Activated CD8-positive, alpha-beta memory T cell treated with anti-CD3 and anti-CD28 coated beads, Interleukin-2, amount 50 U/mL, for 1 hour (primary cell): Measurements from ENCODE around the gene PSMB4.
"Not testable (repeated sequence)": the region's sequence is repeated elsewhere in the genome, so short reads cannot be mapped to it uniquely, and the experiment has no call there.

ENCODE experiments used
- DNase-seq: peaks from one replicate; pipeline ENCODE4 v3.0.0-alpha.2; 2020; ENCODE audit errors: extremely low read depth

Gene PSMB4

GRCh38 chr1:151390221-151391078 is 8.9 kb upstream of the PSMB4 start:
- not testable (repeated sequence) for DNase-seq

DNA sequence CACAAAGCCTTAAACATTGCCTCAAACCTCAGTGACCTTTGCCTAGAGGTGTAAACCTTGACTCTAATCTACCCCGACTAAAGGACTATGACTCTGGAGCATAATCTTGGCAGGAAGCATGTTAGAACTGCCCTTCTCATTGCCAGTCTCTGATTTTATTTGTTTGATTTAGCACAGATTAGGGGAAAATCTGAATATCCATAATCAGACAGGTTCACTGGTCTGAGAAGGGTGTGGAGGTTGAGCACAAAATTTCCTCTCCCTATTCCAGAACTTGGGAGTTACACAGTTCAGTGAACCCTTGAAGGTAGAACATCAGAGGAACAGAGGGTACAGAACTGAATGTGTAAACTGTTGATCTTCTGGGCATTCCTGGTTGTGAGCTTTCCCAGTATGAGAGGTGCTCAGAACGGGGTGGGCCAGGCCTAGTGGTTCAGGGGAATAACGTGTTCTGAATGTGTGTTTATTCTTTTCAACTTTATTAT is 8.3 kb upstream of the PSMB4 start:
- no peak for DNase-seq

DNA sequence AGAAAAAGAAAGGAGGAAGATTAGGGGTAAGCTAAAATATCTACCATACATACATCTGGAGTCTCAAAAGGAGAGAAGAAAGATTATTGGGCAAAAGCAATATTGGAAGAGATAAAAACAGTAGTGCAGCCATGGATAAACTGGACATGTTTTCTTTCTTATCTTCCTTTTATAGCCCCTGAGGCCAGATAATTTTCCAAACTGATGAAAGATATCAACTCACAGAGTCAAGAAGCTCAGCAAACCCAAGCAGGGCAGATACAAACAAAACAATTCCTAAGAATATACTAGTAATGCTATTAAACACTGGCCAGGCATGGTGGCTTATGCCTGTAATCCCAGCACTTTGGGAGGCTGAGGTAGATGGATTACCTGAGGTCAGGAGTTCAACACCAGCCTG is 5.8 kb upstream of the PSMB4 start:
- no peak for DNase-seq

GRCh38 chr1:151396265-151396664 is 3.1 kb upstream of the PSMB4 start:
- not testable (repeated sequence) for DNase-seq

GRCh38 chr1:151401125-151401788 is 1.9 kb downstream of the PSMB4 start:
- no peak for DNase-seq

DNA sequence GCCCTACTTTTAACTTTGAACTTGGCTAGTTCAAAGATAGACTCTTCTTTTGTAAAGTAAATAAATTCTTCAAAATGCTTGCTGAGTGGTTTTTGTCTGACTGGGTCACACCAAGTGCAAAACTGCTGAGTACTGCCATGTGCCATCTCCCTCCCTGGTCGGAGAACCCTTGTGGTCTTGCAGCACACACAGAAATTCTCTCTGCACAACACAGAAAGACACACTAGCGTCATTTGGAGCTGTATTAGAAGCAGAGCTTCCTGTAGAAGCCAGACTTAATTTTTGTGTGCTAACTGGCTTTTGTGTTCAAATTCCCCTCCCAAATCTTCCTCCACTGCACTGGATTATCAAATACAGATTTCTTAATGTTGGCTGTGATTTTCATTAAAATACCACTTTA is 2.5 kb downstream of the PSMB4 start:
- DNase-seq = no peak

DNA sequence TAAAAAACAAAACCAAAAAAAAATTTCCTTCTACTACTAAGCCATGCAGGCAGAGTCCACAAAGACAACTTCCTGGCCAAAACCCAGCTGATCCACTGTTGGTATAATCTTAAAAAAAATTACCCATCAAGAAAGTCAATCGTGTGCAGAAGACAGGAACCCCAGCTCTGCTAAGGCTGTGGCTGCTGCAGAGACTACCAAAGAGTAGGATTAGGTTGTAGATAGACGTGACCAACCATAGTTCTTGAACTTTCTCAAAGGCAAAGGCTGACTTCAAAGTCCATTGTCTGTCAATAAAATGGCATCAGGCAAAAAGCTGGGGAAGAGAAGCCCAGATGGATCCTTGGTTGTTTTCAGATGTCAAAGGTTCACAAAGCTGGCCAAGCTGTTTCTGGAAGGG is 3.4 kb downstream of the PSMB4 start:
- no peak for DNase-seq

GRCh38 chr1:151403612-151404011 is 4.2 kb downstream of the PSMB4 start:
- DNase-seq = no peak

- DNase-seq = no peak
Observed at GRCh38 chr1:151405187-151405951, 6.0 kb downstream of the PSMB4 start.

DNA sequence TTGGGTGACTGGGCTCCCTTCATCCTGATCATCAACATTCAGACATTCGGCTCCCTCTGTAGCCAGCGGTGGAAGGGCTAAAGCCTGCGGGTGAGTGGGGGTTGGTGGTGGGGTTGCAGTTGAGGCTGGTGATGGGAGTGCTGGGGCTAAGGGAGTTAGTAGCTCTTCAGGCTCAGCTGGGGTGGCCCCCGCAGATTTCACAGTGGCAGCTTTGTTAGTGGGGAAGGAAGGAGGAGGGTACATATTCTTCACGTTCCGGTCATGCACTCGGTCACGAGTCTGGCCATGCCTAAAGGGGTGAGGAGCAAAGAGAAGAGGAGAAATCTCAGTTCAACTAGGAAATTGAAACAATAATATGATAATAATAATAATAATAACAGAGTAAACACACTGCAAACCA is 6.8 kb downstream of the PSMB4 start:
- no peak for DNase-seq

- no peak for DNase-seq
Observed at GRCh38 chr1:151407304-151407703, 7.9 kb downstream of the PSMB4 start.

- no peak for DNase-seq
Observed at GRCh38 chr1:151408891-151409290, 9.5 kb downstream of the PSMB4 start.

DNA sequence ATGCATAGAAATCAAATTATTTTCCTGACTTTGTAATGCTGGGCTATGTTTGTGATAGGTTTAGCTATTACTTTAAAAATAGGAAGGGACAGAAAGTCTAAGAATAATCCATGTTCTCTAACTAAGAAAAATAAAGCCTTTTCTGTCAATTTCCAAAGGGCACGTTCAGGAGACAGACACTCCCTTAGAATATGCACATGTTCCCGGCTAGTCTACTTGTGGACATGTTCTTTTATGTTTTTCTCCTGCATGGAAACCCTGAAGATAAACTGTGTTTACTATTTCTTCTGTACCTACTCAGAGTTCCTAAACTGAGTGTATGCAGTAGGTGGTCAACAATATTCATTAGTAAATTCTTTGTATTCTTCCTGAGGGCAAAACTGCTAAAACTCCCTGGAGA is 12.5 kb downstream of the PSMB4 start:
- no peak for DNase-seq

- DNase-seq = no peak
Observed at GRCh38 chr1:151416231-151416630, 16.9 kb downstream of the PSMB4 start.

DNA sequence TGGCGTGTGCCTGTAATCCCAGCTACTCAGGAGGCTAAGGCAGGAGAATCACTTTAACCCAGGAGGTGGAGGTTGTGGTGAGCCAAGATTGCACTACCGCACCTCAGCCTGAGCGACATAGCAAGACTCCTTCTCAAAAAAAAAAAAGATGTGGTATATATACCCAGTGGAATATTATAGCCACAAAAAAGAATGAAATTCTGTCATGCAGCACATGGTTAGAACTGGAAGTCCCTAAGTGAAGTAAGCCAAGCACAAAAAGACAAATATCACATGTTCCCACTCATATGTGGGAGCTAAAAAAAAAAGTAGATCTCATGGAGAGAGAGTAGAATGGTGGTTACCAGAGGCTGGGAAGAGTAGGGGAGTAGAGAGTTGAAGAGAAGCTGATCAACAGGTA is 18.7 kb downstream of the PSMB4 start:
- no peak for DNase-seq

DNA sequence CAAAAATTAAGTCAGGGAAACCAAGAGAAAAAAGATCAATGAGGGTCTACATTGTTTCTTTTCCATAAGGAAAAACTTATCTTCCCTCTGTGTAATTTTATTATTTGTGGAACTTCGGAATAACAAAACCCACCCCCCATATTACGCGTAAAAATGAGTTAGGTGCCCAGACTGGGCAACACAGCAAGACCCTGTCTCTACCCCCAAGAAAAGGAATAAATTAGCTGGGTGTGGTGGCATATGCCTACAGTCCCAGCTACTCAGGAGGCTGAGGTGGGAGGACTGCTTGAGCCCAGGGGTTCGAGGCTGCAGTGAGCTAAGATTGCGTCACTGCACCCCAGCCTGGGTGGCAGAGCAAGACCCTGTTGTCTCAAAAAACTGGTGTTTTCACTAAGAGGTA is 20.4 kb downstream of the PSMB4 start:
- DNase-seq = no peak

DNA sequence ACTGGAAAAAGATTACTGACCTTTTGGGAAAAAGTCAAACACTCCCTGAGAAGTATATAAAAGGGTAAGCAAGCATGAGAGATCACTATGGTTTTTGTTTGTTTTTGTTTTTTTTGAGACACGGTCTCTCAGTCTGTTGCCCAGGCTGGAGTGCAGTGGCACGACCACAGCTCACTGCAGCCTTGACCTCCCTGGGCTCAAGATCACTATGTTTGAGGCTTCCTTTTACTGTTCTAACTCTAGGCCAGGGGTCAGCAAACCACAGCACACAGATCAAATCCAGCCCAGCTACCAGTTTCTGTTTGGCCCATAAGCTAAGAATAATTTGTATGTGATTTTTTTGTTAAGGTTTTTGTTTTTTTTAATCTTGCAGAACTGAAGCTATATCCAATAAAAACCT is 25.7 kb downstream of the PSMB4 start:
- no peak for DNase-seq

DNA sequence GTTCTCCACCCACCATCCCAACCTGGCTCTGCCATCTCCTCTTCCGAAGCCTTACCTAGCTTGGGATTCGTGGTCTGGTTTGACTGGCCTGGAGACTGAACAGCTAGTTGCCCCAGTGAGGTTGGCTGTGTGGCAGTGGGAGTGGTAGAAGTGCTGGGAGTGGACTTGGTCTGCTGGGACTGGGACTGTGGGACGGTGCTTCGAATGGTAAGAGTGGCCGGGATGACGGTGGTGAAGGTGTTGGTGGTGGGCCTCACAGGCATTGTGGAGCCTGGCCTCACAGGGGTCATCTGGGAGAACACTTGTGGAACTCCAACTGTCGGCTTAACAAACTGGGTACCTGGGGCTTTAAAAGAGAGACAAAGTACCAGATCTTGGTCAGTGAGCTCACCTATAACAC is 28.7 kb downstream of the PSMB4 start:
- DNase-seq = no peak

DNA sequence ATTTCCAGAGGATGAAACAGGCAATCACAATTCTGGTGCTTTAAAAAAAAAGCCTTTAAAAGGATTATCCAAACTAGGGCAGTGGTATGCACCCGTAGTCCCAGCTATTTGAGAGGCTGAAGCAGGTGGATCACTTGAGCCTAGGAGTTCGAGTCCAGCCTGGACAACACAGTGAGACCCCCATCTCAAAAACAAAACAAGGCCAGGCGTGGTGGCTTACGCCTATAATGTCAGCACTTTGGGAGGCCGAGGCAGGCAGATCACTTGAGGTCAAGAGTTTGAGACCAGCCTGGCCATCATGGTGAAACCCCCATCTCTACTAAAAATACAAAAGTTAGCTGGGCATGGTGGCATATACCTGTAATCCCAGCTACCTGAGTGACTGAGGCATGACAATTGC is 34.5 kb downstream of the PSMB4 start:
- not testable (repeated sequence) for DNase-seq

DNA sequence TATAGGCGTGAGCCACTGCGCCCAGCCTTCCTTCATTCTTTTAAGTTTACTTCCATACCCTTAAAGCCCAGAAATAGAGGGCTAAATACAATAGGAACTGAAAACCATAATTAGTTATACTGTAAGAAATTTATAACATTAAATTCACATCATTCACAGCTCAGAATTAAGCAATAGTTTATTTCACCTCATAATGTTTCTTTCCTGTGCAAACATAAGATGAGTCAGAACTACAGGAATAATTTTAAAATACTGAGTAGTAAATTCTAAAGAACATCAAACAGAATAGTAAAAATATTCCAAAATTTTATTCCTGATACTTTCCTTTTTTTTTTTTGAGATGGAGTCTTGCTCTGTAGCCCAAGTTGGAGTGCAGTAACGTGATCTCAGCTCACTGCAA is 35.8 kb downstream of the PSMB4 start:
- DNase-seq = no peak

DNA sequence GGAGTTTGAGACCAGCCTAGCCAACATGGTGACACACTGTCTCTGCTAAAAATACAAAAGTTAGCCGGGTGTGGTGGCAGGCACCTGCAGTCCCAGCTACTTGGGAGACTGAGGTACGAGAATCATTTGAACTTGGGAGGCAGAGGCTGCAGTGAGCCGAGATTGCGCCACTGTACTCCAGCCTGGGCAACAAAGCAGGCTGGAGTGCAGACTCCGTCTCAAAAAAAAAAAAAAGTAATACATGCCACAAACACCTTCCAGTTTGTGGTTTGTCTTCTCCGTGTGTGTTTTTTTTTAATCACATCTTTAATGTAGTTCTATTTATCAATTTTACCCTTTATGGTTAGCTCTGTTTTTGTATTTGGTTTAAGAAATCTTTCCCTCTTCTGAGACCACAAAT is 37.6 kb downstream of the PSMB4 start:
- no peak for DNase-seq

DNA sequence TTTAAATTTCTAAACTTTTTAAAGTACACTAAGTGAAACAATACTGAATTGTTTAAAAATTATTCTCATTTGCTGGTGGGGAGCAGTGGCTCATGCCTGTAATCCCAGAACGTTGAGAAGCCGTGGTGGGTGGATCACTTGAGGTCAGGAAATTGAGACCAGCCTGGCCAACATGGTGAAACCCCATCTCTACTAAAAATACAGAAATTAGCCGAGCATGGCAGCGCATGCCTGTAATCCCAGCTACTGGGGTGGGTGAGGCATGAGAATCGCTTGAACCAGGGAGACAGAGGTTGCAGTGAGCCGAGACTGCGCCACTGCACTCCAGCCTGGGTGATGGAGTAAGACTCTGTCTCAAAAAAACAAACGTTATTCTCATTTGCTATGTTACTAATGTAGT is 38.0 kb downstream of the PSMB4 start:
- DNase-seq = not testable (repeated sequence)
